Measurements from ENCODE around the gene CTNNA3.

DNA sequence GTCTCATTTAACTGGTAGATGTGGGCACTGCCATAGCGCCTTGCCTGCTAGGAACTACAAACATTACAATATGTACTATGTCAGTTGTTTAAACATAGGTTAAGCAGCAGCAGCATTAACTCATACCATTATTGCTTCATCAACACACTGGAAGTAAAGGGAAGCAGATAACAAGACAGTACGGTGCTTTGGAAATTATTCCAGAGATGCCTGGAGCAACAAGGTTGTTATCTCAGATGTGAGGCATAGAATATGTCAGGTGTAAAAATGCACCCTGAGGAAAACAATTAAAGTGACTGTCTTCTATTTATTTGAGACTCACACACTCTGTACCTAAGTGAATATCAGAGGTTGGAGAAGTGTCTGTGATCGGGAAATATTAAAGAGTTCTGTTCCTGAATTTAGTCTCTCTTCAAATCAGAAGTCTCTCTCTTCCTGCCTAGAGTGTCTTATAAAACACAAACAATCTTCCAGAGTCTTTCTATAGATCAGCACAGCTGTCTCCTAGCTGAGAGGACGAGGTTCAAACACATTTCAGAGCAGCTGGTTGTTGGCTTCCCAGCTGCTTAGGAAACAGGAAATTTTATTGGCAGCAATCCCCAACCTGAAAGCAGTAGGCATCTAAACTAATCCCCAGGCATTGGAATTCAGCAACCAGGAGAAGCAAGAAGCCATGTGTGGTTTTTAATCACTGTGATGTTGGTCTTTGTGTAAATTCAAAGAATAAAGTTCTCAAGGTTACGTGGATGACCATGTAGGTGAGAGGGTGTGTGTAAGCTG is 1764.5 kb downstream of the CTNNA3 start:
- no peak for TF ChIP-seq POLR2A (IDR thresholded peaks at IDR 0.05)
- no peak for TF ChIP-seq CTCF (IDR thresholded peaks at IDR 0.05)
- TF ChIP-seq EP300 (IDR thresholded peaks at IDR 0.05), result no peak
- no peak for TF ChIP-seq POLR2AphosphoS5 (IDR thresholded peaks at IDR 0.05)

All from upper lobe of left lung (tissue), 4 donors.